Peyer's patch (tissue), 4 donors: ENCODE measurements around the gene LCN6.

Experiments used
- POLR2A ChIP-seq, 2 donors: fragments of 450-650 bp; IDR thresholded peaks; one replicate each; pipeline ENCODE4 v1.5.1; 2017; ENCODE audit warnings: antibody characterized with exemption in 2 of 2, mild to moderate bottlenecking in 2 of 2, moderate library complexity in 2 of 2
- TF ChIP-seq, protein P1 (sequence below), 6 experiments: fragments of 450-650 bp in 4 of 6; fragments of 200-600 bp in 2 of 6; sonication (generic) in 1 of 6; IDR thresholded peaks; one replicate each; pipeline ENCODE4 v1.5.1; 2017 to 2019; ENCODE audit warnings: antibody characterized with exemption in 6 of 6, mild to moderate bottlenecking in 3 of 6, moderate library complexity in 1 of 6

DNA sequence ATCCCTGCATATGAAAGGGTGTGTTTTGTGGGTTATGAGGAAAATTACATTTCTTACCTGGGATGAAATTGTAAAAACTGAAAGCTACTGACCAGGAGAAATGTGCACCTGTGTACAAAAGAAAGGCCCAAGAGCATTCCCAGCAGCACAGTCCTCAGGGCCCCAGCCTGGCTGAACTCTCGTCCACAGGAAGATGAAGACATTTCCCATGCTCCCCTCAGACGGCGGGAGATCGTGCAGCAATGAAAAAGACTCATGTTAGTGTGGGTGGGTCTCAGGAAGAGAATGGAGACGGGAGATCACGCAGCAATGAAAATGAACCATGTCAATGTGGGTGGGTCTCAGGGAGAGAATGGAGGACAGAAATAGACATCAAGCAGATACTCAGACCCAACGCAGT is 28.6 kb upstream of the LCN6 start:
- TF ChIP-seq, protein P1, sequence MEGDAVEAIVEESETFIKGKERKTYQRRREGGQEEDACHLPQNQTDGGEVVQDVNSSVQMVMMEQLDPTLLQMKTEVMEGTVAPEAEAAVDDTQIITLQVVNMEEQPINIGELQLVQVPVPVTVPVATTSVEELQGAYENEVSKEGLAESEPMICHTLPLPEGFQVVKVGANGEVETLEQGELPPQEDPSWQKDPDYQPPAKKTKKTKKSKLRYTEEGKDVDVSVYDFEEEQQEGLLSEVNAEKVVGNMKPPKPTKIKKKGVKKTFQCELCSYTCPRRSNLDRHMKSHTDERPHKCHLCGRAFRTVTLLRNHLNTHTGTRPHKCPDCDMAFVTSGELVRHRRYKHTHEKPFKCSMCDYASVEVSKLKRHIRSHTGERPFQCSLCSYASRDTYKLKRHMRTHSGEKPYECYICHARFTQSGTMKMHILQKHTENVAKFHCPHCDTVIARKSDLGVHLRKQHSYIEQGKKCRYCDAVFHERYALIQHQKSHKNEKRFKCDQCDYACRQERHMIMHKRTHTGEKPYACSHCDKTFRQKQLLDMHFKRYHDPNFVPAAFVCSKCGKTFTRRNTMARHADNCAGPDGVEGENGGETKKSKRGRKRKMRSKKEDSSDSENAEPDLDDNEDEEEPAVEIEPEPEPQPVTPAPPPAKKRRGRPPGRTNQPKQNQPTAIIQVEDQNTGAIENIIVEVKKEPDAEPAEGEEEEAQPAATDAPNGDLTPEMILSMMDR (IDR thresholded peaks at IDR 0.05): no peak
- no peak for TF ChIP-seq POLR2A (IDR thresholded peaks at IDR 0.05)
